Measurements from ENCODE around the gene KRTCAP3. TPM values are rescaled to one million over a fixed set of nuclear protein-coding genes. Genes with fewer than 3 reads are reported as not detected.

KRTCAP3 gene
- total and polyA plus RNA-seq, 11 donors: 0.50 to 1.7 (median 0.63) TPM; not detected in 7

DNA sequence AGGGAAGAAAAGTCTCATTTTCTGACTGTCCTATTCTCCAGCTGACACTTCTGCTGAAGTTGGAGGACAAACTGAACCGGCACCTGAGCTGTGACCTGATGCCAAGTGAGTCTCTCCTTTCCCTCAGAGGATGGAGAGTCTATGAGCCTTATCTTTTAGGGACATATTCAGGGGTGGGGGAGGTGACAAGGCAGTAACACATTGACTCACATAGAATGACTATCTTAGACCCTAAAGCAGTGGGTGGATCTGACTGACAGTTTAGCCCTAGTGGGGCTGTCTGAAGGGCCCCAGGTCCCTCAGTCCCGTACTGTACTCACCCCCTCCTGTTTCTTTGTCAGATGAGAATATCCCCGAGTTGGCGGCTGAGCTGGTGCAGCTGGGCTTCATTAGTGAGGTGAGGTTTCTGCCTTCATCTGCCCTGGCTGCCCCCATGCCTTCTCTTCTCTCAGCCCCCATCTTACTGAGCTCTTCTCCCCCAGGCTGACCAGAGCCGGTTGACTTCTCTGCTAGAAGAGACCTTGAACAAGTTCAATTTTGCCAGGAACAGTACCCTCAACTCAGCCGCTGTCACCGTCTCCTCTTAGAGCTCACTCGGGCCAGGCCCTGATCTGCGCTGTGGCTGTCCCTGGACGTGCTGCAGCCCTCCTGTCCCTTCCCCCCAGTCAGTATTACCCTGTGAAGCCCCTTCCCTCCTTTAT lies 805 bp upstream of the KRTCAP3 start:
- Histone ChIP-seq H3K27ac (no peak overlapping the region), H3K9me3 (no peaks in the 10 kb centered on the region), H3K4me1 (peaks cover 0 to 7% (median 0%) of the 10 kb centered on the region in 12 donors), H3K36me3 (peaks cover 9 to 87% (median 81%) of the 10 kb centered on the region in 9 donors), H3K4me3 (no peak overlapping the region), H3K27me3 (no peaks in the 10 kb centered on the region)
- intact Hi-C loops (cut with DNase I): no loop called here
- TF ChIP-seq CTCF (IDR thresholded peaks at IDR 0.05): no peak
- ATAC-seq: peak in 1 of 4 donors; percentile 12
- no peak for DNase-seq
- 81 to 86% (median 84%) methylated on average over 10 of the region's 10 CpGs for WGBS, 4 donors

DNA sequence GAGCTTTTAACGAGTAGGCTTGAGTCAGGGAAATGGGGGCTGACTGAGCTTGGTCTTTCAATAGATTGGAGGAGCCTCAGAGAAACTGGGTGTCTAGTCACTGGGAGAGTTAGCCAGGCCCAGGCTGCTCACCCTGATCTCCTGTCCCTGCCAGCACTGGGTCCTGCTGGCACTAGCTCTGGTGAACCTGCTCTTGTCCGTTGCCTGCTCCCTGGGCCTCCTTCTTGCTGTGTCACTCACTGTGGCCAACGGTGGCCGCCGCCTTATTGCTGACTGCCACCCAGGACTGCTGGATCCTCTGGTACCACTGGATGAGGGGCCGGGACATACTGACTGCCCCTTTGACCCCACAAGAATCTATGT lies 720 bp downstream of the KRTCAP3 start:
- TF ChIP-seq POLR2A (IDR thresholded peaks at IDR 0.05) (no peak), CTCF (IDR thresholded peaks at IDR 0.05) (no peak)
- intact Hi-C loops (cut with DNase I): no loop called here
- Histone ChIP-seq H3K27ac (peak overlapping the region in 1 of 12 donors; percentile 68), H3K4me1 (peaks cover 0 to 7% (median 0%) of the 10 kb centered on the region in 12 donors), H3K36me3 (peaks cover 4 to 83% (median 77%) of the 10 kb centered on the region in 9 donors), H3K4me3 (no peak overlapping the region), H3K9me3 (no peaks in the 10 kb centered on the region), H3K27me3 (no peaks in the 10 kb centered on the region)
- peak in 2 of 4 donors; percentile 21 to 24 for ATAC-seq
- DNase-seq: no peak
- WGBS, 4 donors: 75 to 87% (median 83%) methylated on average over 5 to 6 of the region's 6 CpGs

DNA sequence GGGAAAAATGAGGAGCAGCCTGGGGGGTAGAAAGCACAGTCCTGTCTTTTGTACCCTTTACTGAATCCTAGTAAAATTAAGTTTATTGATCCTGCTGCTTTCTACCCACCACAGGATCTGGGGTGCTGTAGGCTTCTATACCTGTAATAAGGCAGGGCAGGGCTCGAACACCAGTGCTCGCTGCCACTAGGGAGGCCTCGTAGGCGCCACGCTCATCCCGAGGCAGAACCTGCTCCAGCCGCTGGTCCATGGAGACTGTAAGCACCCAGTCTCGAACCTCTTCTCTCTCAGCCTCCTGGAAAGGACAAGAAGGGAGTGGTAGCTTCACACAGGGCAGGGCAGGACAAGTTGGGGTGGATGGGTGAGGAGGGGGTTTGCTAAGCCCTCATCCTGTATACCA lies 3.0 kb downstream of the KRTCAP3 start:
- H3K4me1 ChIP-seq: peaks cover 0 to 7% (median 0%) of the 10 kb centered on the region in 12 donors
- no peaks in the 10 kb centered on the region for H3K9me3 ChIP-seq
- intact Hi-C loops (cut with DNase I): no loop called here
- H3K27ac ChIP-seq: no peak overlapping the region
- peaks cover 4 to 84% (median 77%) of the 10 kb centered on the region in 9 donors for H3K36me3 ChIP-seq
- TF ChIP-seq POLR2A (IDR thresholded peaks at IDR 0.05) (no peak), CTCF (IDR thresholded peaks at IDR 0.05) (no peak)
- WGBS, 4 donors: 90 to 94% (median 93%) methylated on average over 8 of the region's 8 CpGs
- DNase-seq (no peak), ATAC-seq (no peak)
- no peak overlapping the region for H3K4me3 ChIP-seq
- H3K27me3 ChIP-seq: no peaks in the 10 kb centered on the region

- WGBS, 4 donors: 87 to 96% (median 91%) methylated on average over 8 of the region's 8 CpGs
- no peaks in the 10 kb centered on the region for H3K27me3 ChIP-seq
- intact Hi-C loops (cut with DNase I): no loop called here
- no peak overlapping the region for H3K27ac ChIP-seq
- TF ChIP-seq CTCF (IDR thresholded peaks at IDR 0.05) (no peak), POLR2A (IDR thresholded peaks at IDR 0.05) (no peak)
- no peak for ATAC-seq
- H3K36me3 ChIP-seq: peaks cover 2 to 83% (median 77%) of the 10 kb centered on the region in 9 donors
- H3K9me3 ChIP-seq: no peaks in the 10 kb centered on the region
- H3K4me1 ChIP-seq: peaks cover 0 to 7% (median 0%) of the 10 kb centered on the region in 12 donors
- H3K4me3 ChIP-seq: no peak overlapping the region
- no peak for DNase-seq
Measured at GRCh38 chr2:27445615-27446014, 3.4 kb downstream of the KRTCAP3 start.

All from heart left ventricle (tissue), 16 donors.